Measurements from ENCODE around the gene OR4D1.
"Not testable (repeated sequence)": the region's sequence is repeated elsewhere in the genome, so short reads cannot be mapped to it uniquely, and the experiment has no call there.

The OR4D1 gene

DNA sequence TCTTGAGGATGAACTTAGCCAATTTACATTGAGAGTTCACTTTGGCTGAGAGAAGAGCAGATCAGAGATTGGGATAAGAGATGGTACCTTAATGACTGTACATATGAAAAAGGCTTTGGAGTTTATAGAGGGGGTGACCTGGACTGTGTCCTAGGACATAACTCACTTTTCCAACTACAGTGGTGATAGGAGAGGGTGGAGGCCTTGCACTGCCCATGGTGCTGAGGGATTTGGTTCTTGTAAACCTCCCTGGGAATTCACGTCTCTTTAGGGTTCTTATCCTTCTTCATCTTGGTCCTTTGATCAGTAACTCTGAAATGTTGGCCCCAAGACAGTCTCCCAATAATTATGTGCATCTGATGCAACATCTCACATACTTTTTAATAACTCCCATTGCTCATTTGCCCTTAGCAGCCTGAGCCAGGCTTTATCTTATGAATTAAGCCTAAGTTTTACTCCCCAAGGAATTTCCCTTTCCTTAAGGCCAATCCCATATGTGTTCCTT is at the start of gene OR4D1:
TSS of gene OR4D1 (plus strand) at position 455 of the 505 bp plus-strand sequence. CDS start 6,770 bp downstream, outside the sequence.
- no peak for DNase-seq

DNA sequence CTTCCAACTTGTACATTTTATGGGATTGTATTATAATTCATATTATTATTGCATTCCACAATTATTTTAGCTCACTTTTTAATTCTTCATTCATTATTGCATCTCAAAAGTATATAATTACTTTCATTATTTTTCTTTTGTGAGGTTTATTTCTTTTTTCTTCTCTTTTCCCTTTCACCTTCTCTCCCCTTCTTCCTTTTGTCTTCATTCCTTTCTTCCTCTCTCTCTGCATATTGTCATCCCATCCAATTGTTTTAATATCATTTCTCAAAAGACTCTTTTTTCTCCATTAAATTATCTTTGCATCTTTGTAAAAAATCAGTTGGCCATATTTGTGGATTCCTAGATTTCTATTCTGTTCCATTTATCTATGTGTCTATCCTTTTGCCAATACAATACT is 47.7 kb upstream of the OR4D1 start:
- DNase-seq, result no peak

DNA sequence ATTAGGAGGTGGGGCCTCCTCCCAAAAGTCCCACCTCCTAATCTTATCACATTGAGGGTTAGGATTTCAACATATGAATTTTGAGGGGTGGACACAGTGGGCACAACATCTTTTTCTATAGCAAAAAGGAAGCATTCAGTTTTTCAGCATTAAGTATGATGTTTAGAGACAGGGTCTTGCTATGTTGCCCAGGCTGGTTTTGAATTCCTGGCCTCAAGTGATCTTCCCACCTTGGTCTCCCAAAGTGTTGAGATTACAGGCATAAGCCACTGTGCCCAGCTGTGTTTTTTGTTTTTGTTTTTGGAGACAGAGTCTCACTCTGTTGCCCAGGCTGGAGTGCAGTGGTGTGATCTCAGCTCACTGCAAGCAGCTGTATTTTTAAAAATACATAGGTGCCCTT is 46.3 kb upstream of the OR4D1 start:
- not testable (repeated sequence) for DNase-seq

DNA sequence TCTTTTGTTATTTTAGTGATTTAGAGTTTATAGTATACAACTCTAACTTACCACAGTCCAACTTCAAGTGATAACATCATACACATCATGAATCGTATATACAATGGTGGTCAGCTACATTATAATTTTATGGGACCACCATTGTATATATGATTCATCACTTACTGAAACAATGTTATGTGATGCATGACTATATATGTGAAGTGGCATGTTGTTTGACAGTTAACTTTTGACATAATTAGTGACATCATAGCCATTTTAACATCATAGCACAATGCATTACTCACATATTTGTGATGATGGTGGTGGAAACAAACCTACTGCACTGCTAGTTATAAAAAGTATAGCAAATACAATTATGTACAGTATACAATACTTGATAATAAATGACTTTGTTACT is 43.1 kb upstream of the OR4D1 start:
- no peak for DNase-seq

DNA sequence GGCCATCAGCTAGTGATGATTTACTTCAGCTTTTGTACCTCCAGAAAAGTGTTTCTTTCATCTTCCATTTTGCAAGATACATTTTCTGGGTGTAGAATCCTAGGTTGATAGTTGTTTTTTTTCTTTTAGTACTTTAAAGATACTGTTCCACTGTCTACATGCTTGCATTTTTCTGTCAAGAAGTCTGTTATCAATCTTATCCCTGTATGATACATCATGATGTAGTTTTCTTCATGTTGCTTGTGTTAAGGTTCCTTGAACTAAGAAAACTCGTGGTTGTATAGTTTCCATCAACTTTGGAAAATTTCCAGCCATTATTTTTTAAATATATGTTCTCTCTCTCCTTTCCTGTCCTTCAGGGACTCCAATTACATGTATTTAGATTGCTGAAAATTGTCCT is 40.9 kb upstream of the OR4D1 start:
- DNase-seq, result no peak

DNA sequence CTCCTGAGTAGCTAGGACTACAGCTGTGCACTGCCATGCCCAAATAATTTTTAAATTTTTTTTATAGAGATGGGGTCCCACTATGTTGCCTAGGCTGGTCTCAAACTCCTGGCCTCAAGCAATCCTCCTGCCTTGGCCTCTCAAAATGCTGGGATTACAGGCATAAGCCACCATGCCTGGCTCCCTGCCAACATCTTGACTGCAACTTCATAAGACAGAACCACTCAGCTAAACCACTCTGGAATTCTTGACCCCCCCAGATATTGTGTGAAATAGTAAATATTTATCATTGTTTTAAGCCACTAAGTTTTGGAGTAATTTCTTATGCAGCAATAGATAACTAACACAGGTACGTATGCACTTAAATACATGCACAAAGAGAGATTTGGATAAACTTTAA is 39.0 kb upstream of the OR4D1 start:
- no peak for DNase-seq

DNA sequence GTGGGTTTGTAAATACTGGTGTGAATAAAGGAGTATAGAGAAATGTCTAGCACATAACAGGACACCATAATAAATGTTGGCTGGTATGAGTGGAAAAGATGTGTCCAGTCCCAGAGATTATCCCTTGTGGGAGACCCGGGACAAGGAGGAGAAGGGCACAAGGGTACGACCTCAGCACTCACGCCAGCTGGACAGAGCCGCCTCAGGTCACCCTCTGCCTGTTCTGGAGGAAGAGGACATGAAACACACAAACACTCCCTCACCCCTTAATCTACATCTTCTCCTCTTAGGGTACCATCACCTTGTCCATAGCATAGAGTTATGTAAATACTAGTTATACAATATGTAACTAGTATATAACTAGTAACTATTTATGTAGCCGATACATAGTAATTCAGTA is 38.2 kb upstream of the OR4D1 start:
- DNase-seq, result no peak

DNA sequence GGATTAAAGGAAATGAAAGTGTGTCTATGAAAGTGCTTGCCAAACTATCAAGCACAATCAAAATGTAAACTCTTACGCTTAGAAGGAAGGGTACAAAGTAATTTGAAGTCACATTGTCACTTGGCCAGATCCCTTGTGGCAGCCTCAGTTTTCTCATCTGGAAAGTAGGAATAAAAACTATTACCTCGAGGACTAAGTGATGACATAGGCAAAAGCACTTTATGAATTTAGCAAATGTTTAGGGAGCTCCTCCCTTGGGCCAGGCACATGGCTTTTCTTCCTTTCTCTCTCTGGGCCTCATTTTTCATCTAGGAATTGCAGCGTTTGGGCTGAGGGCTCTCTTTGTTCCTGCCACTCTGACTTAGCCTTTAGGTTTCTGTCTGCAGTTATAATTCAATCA is 36.5 kb upstream of the OR4D1 start:
- no peak for DNase-seq

DNA sequence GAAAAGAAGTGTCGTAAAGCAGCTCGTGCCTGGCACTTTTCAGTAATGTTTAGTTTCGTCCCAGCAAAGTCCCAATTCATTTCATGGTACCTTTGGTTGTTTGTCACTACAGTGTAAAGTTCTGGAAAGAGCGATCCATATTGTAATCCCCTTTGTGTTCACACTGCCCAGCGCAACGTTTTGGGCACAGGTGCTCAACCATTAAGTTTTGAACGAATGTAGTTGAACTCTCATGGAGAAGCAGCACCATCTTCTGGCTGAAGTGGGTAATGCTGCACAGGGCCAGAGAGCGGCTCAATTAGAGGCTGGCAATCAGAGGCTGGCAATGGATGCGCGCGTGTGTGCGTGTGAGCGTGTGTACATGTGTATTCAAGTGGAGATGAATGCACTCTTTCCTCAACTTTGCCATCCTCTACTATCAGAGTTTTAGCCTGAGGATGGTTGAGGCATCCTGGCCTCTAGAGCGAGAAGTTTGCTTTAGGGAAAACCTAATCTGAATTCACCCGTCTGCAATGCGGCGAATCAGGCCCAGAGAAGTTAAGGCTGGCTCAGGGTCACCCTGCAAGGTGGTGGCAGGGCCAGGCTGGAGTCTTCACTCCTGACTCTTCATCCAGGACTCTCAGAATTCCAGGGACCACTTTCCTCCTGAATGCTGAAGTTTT is 35.1 kb upstream of the OR4D1 start:
- peak; percentile 50 for DNase-seq

DNA sequence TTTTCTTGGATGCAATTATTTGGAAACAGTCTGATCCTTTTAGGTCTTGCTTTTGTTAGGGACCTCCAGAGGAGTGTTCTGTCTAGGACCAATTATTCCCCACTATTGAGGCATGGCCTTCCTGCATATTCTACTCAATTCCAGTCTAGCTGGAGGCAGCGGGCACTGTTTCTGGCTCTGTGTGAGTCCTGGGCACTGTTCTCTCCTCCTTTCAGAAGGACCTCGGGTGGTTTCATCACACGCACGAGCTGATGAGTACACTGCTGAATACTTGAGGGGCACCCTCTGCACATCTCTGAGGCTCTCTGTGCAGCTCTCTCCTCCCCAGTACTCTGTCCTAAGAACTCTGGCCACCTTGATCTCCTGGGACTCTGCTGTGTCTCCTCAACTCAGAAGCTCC is 34.2 kb upstream of the OR4D1 start:
- no peak for DNase-seq

DNA sequence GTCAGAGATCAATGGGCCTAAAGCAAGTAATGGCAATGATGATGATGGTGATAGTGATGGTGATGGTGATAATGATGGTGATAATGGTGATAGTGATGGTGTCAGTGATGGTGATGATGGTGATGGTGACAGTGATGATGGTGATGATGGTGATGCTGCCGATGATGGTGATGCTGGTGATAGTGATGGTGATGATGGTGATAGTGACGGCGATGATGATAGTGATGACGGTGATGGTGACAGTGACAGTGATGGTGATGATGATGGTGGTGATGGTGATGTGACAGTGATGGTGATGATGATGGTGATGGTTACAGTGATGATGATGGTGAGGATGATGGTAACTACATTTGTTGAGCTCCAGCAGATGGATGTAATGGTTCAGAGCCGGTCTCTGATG is 30.8 kb upstream of the OR4D1 start:
- no peak for DNase-seq

DNA sequence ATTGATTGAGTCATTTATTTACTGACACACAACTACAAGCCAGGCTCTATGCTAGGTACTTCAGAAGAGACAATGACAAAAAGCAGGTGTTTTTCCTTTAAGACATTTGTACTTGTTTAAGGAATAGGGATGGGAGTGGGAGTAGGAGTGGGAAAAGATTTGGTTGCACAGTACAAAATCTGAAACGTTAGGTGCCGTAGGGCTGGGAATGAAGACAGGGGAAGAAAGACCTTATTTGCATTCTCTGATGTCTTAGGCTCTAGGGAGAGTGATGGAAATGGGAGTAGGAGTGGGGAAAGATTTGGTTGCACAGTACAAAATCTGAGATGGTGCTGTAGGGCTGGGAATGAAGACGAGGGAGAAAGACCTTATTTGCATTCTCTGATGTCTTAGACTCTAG is 28.7 kb upstream of the OR4D1 start:
- DNase-seq, result no peak

DNA sequence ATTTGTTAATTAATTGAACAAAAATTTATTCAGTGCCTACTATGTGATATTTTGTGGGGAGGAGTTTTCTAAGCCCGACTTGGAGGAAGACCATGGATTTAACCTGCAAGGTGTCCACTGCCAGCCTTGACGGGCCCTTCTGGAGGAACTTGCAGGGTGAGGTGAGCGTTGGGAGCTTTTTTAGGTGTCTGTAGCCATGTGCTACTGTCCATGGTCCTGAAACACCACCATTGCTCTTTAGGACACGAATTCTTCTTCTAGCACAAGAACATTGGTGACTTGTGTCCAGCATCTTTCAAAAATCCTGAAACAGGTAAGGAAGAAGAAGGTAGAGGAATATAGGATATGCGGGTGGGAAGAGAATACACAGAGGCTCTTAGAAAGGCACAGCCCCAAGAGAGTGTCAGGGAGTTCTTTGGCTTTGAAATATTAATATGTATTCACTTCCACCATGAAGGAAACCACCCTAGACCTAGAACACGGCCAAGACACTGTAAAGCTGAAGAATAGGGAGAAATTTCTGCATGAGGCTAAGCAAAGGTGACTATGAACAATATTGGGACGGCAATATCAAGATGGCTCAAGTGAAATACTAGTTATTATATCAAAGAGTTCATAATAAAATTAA is 27.9 kb upstream of the OR4D1 start:
- DNase-seq, result no peak

DNA sequence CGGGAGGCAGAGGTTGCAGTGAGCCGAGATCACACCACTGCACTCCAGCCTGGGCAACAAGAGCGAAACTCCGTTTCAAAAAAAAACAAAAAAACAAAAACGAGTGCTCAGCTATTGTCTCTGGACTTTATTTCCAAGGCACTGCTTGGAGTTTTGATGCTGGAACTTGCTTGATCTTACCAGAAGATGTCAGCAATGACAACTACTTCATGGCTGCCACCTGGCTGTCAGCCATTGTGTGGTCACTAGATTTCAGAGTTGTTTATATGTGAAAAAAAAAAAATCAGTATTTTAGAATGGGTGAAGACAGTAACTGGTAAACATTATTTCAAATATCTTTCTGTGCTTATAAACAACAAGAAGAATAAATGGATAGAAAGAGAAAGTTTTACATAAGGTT is 26.3 kb upstream of the OR4D1 start:
- no peak for DNase-seq

DNA sequence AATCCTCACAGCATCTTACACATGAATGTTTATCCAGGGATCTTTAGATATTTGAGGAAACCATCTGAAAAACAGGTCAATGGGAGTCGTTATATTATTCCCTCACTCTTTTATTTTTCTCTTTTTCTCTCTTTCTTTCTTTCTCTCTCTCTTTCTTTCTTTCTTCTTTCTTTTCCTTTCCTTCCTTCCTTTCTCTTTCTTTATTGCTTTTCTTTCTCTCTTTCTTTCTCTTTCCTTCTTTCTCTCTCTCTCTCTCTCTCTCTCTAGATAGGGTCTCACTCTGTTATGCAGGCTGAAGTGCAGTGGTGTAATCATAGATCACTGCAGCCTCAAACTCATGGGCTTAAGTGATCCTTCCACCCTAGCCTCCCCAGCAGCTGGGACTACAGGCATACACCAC is 20.3 kb upstream of the OR4D1 start:
- DNase-seq, result no peak

DNA sequence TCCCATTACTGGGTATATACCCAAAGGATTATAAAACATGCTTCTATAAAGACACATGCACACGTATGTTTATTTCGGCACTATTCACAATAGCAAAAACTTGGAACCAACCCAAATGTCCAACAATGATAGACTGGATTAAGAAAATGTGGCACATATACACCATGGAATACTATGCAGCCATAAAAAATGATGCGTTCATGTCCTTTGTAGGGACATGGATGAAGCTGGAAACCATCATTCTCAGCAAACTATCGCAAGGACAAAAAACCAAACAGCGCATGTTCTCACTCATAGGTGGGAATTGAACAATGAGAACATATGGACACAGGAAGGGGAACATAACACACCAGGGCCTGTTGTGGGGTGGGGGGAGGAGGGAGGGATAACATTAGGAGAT is 15.5 kb upstream of the OR4D1 start:
- DNase-seq, result not testable (repeated sequence)

DNA sequence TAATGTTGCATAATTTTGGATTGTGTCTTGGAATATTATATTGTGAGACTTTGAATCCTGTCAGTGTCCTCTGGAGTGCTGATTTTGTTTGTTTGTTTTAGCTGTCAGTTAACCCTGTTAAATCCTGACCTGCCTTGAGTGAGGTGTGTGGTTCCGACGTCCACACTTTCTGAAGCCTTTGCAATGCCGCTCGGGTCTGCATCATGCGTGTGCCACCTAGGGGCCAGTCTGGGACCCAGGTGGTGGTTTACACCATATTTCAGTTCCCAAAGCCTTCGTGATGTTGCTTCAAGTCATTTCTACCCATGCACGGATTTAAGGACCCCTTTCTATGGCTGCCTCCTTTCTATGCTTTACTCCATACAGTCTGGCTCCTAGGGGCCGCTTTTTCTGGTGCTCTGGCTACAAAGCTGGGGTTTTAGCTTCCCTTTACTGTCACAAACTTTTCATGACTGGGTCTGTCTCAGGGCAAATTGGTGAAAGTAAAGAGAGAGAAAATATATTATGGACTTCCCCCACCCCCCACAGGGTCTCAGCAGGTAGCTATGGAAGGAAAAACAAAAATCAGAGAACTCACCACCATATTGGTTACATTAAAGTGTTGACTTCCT is 11.4 kb upstream of the OR4D1 start:
- DNase-seq, result no peak

DNA sequence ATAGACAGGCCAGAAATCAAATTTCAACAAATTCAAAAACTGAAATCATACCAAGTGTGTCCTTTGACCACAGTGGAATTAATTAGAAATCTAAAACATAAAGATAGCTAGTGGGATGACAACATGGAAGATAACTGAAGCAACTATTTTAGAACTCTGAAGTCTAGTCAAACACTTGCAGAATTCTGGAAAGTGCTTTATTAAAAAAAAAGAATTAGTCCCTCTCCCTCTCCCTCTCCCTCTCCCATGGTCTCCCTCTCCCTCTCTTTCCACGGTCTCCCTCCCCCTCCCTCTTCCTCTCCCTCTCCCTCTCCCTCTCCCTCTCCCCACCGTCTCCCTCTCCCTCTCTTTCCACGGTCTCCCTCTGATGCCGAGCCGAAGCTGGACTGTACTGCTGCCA is 6.7 kb upstream of the OR4D1 start:
- no peak for DNase-seq

DNA sequence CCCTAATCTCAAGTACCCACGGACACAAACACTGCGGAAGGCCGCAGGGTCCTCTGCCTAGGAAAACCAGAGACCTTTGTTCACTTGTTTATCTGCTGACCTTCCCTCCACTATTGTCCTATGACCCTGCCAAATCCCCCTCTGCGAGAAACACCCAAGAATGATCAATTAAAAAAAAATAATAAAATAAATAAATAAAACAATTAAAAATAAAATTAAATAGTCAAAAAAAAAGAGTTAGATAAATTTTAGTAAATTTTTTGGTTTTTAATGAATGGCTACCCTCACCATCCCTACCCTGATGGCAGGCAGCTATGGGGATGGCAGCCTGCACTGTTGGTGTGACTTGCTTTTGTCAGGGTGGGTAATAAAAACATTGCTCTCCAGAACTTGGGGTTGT is 4.8 kb upstream of the OR4D1 start:
- not testable (repeated sequence) for DNase-seq

DNA sequence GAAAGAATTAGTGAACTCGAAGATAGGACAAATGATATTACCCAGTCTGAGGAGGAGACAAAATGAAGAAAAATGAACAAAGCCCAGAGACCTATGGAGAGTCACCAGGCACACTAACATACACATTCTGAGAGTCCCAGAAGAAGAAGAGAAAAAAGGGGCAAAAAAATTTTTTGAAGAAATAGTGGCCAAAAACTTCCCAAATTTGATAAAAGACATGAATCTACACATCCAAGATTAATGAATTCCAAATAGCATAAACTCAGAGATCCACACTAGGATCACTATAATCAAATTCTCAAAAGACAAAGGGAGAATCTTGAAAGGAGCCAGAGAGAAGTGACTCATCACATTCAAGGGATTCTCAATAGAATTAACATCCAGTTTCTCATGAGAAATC is 3.4 kb upstream of the OR4D1 start:
- no peak for DNase-seq

DNA sequence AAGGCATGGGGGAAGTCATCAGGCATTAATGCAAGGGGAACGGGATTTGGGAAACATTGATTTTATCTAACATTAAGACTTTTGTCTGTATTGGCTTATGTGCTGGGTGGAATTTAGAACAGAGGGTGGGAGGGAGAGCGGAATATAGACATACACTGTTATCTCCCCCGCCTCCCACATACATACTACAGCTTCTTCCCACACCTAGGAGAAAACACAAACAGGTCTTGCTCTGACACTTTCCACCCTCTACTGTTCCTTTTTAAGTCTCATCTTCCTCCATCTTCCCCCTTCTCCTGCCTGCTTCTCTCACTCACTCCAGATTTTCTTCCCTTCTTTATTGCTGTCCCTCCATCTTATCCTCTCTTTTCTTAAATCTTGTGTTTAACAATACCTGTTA is 425 bp downstream of the OR4D1 start:
- no peak for DNase-seq

DNA sequence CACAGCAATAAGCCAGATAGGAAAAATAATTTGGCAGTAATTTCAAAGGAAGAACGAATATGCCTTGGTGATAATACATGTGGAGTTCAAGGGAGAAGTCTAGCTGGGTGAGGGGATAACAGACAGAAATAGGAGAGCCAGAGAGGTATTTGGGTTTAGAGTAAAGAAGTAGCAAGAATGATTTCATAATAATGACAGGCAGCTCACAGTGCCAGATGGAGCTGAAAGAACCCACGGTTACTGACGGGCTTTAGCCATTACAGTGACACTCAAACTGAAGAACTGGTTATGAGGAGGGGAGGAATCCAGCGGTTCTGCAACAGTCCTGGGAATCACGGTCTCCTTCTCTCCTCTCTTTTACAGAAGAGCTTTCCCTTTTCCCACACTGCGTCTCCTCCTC is 2.2 kb downstream of the OR4D1 start:
- no peak for DNase-seq

DNA sequence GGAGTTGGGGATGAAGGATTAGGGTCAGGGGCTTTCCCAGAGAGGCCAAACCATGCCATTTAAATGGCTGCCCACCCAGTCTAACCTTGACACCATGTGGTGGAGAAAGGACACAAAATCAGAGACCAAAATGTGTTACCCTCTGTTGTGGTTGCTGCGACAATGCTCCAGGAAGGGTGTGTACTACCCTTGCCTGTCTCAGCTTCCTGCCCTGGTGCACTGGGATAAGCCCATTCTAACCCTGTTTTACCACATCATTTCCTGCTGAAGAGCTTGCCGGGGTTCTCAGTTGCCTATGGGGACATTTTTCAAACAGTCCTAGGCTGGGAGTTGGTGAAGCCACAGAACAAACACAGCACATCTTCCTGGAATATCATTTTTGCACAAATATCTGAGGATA is 4.9 kb downstream of the OR4D1 start:
- DNase-seq, result no peak

DNA sequence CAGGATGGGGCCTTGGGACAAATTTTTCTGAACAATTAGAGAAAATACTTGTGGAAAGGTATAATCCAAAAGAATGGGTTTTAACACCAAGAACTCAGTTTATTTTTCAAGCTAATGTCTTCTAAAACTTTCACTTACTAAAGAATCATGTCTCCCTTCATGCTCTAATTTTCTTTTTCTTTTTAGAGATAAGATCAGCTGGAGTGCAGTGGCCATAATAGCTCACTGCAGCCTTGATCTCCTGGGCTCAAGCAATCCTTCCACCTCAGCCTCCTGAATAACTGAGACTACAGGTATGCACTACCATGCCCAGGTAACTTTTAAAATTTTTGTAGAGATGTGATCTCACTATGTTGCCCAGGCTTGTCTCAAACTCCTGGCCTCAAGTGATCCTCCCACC is 5.5 kb downstream of the OR4D1 start:
- no peak for DNase-seq
